SK-N-SH (cell line): Measurements from ENCODE around the gene PFDN1. TPM values are rescaled to one million over a fixed set of nuclear protein-coding genes. Genes with fewer than 3 reads are reported as not detected.

ENCODE experiments used
- CTCF ChIA-PET: fragments of 300-600, 350-600 bp; formaldehyde crosslinking; extraction: SDS; loops from one replicate; lab custom pipeline; 2021; lab: Yijun Ruan, JAX
- POLR2A ChIA-PET: fragments of 350-600 bp; sonication (Branson Sonifier 250); formaldehyde crosslinking; extraction: SDS; loops from one replicate; lab custom pipeline; 2020; ENCODE audit warnings: antibody characterized with exemption, inconsistent platforms; lab: Yijun Ruan, JAX
- DNase-seq: peaks from one replicate; pipeline ENCODE4 v3.0.0; 2012
- H2AFZ ChIP-seq: fragments of 200-600 bp; sonication (generic); 2 replicates; pipeline ENCODE4 v1.8.1; 2016; ENCODE audit warnings: antibody characterized with exemption, mild to moderate bottlenecking, low read depth
- H3F3A ChIP-seq: fragments of 200-600 bp; sonication (generic); replicated peaks from 2 replicates; pipeline ENCODE3; 2016; ENCODE audit warnings: antibody characterized with exemption, mild to moderate bottlenecking; ENCODE audit not compliant: insufficient read depth
- H3K27ac ChIP-seq, 2 experiments: fragments of 200-500 bp in 1 of 2; fragments of 200-600 bp in 1 of 2; sonication (Bioruptor generic) in 1 of 2; sonication (generic), shearing (Covaris generic) in 1 of 2; 2 replicates each; pipeline versions ENCODE4 v1.5.1 to v1.6.1; 2014 to 2016; ENCODE audit warnings: low read depth in 2 of 2, inconsistent platforms in 1 of 2, low read length in 1 of 2, mild to moderate bottlenecking in 1 of 2, mixed read lengths in 1 of 2
- H3K27me3 ChIP-seq: fragments of 200-600 bp; sonication (generic), shearing (Covaris generic); 2 replicates; pipeline ENCODE4 v1.6.1; 2016; ENCODE audit warnings: mixed run types; ENCODE audit not compliant: insufficient read depth
- H3K36me3 ChIP-seq, 2 experiments: fragments of 200-500 bp in 1 of 2; fragments of 200-600 bp in 1 of 2; sonication (Bioruptor generic) in 1 of 2; sonication (generic) in 1 of 2; replicated peaks in 1 of 2; 2 replicates each; pipeline versions ENCODE3 to v1.5.1; 2014 to 2016; ENCODE audit warnings: low read length in 1 of 2, mild to moderate bottlenecking in 1 of 2; ENCODE audit not compliant: insufficient read depth in 2 of 2, control insufficient read depth in 1 of 2
- H3K4me1 ChIP-seq, 2 experiments: fragments of 200-500 bp in 1 of 2; fragments of 200-600 bp in 1 of 2; sonication (Bioruptor generic) in 1 of 2; sonication (generic), shearing (Covaris generic) in 1 of 2; 2 replicates each; pipeline versions ENCODE4 v1.5.1 to v1.6.1; 2014 to 2016; ENCODE audit warnings: low read depth in 1 of 2, low read length in 1 of 2, mixed run types in 1 of 2; ENCODE audit not compliant: insufficient read depth in 2 of 2, control insufficient read depth in 1 of 2
- H3K4me2 ChIP-seq: fragments of 200-600 bp; sonication (generic), shearing (Covaris generic); 2 replicates; pipeline ENCODE4 v1.6.1; 2017; ENCODE audit warnings: mixed run types
- H3K4me3 ChIP-seq, 2 experiments: fragments of 200-500 bp in 1 of 2; fragments of 200-600 bp in 1 of 2; sonication (Bioruptor generic) in 1 of 2; sonication (generic), shearing (Covaris generic) in 1 of 2; 2 replicates each; pipeline versions ENCODE4 v1.5.1 to v1.8.1; 2014 to 2016; ENCODE audit warnings: low read depth in 2 of 2, inconsistent platforms in 1 of 2, low read length in 1 of 2, mild to moderate bottlenecking in 1 of 2, mixed read lengths in 1 of 2, moderate library complexity in 1 of 2
- H3K79me2 ChIP-seq: fragments of 200-600 bp; sonication (generic); 2 replicates; pipeline ENCODE4 v1.8.1; 2017; ENCODE audit warnings: mild to moderate bottlenecking; ENCODE audit not compliant: insufficient read depth
- H3K9ac ChIP-seq: fragments of 200-600 bp; sonication (generic); 2 replicates; pipeline ENCODE4 v1.6.1; 2017; ENCODE audit warnings: mixed run types
- H3K9me2 ChIP-seq: fragments of 200-600 bp; sonication (generic); 2 replicates; pipeline ENCODE4 v1.6.1; 2017; ENCODE audit warnings: mixed run types
- H3K9me3 ChIP-seq: fragments of 200-600 bp; sonication (generic); 2 replicates; pipeline ENCODE4 v1.6.1; 2017; ENCODE audit warnings: mixed run types, mild to moderate bottlenecking, moderate library complexity
- H4K20me1 ChIP-seq: fragments of 200-600 bp; sonication (generic); 2 replicates; pipeline ENCODE4 v1.6.1; 2017; ENCODE audit warnings: mild to moderate bottlenecking, mixed run types; ENCODE audit not compliant: insufficient read depth
- CHD2 ChIP-seq: fragments of 150-350 bp; IDR thresholded peaks from 2 replicates; pipeline ENCODE4 v1.6.1; 2018; ENCODE audit warnings: low read length; ENCODE audit not compliant: partially characterized antibody
- ELF1 ChIP-seq: IDR thresholded peaks from 2 replicates; pipeline ENCODE4 v1.4.0; 2012
- EP300 ChIP-seq, 2 experiments: IDR thresholded peaks; 2 replicates each; pipeline versions ENCODE4 v1.4.0 to v1.6.1; 2012; ENCODE audit warnings: borderline replicate concordance in 1 of 2, low read depth in 1 of 2, low read length in 1 of 2
- FOSL2 ChIP-seq: IDR thresholded peaks from 2 replicates; pipeline ENCODE4 v1.4.0; 2012; ENCODE audit warnings: low read depth, mild to moderate bottlenecking, moderate library complexity, borderline replicate concordance
- FOXJ3 ChIP-seq: sonication (generic); formaldehyde crosslinking; IDR thresholded peaks from 2 replicates; pipeline ENCODE4 v1.5.1; 2020; ENCODE audit warnings: mild to moderate bottlenecking, missing genetic modification reagents
- FOXM1 ChIP-seq: IDR thresholded peaks from 2 replicates; pipeline ENCODE4 v1.4.0; 2012; ENCODE audit warnings: low read depth, mild to moderate bottlenecking
- GATA2 ChIP-seq: sonication (generic); formaldehyde crosslinking; IDR thresholded peaks from 2 replicates; pipeline ENCODE4 v1.5.0; 2020; ENCODE audit warnings: mild to moderate bottlenecking, missing genetic modification reagents
- JUND ChIP-seq: IDR thresholded peaks from 2 replicates; pipeline ENCODE4 v1.4.0; 2012
- NFIC ChIP-seq: IDR thresholded peaks from 2 replicates; pipeline ENCODE4 v1.4.0; 2012; ENCODE audit warnings: borderline replicate concordance
- RCOR1 ChIP-seq: fragments of 150-350 bp; IDR thresholded peaks from 2 replicates; pipeline ENCODE4 v1.6.1; 2017; ENCODE audit warnings: antibody characterized with exemption, low read length
- SMC3 ChIP-seq: IDR thresholded peaks from 2 replicates; pipeline ENCODE4 v1.6.1; 2012; ENCODE audit warnings: low read depth, low read length, improper control_type of control experiment
- YY1 ChIP-seq: IDR thresholded peaks from 2 replicates; pipeline ENCODE4 v1.4.0; 2012; ENCODE audit warnings: low read depth, mild to moderate bottlenecking
- WGBS: methylation state at CpG from one replicate; pipeline ENCODE4 v1.1.6; 2017; ENCODE audit warnings: low lambda C conversion rate; 5-methylcytosine and 5-hydroxymethylcytosine counted together
- polyA plus RNA-seq, 3 experiments: library from polyadenylated mRNA; depleted of rRNA; stranded (reverse); fragments of >200 nt; gene quantifications; 2 replicates each; pipeline ENCODE4 v1.2.3, GENCODE V29; 2012
- TF ChIP-seq, protein P1 (sequence below): IDR thresholded peaks from 2 replicates; pipeline ENCODE4 v1.4.0; 2012; ENCODE audit warnings: low read depth
- TF ChIP-seq, protein P2 (sequence below): IDR thresholded peaks from 2 replicates; pipeline ENCODE4 v1.4.0; 2012; ENCODE audit warnings: low read depth, borderline replicate concordance

The PFDN1 gene
- polyA plus RNA-seq, 1 of the 3 experiments (the other 2 are of a cell fraction): 55.2 TPM

DNA sequence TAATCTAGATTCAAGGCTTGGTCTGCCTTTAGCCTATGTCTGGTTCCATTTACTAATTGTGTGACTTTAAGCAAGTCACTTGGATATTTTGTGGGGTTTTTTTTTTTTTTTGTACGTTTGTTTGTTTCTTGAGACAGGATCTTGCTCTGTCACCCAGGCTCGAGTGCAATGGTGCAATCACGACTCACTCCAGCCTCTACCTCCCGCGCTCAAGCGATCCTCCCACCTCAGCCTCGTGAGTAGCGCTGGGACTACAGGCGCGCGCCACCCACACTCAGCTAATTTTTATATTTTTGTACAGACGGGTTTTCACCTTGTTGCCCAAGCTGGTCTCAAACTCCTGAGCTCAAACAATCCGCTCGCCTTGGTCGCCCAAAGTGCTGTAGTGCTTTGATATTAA is 1.1 kb upstream of the PFDN1 start:
- Histone ChIP-seq H3K4me3 (no peak overlapping the region), H3K27me3 (no peaks in the 10 kb centered on the region), H3K9me3 (no peaks in the 10 kb centered on the region), H3K4me2 (no peak overlapping the region), H3F3A (peaks cover 11% of the 10 kb centered on the region), H3K9ac (no peak overlapping the region), H4K20me1 (no peaks in the 10 kb centered on the region), H3K9me2 (no peaks in the 10 kb centered on the region), H2AFZ (no peak overlapping the region), H3K79me2 (peaks cover 39% of the 10 kb centered on the region), H3K4me1 (peaks cover 5 to 9% of the 10 kb centered on the region in 2 experiments; a peak in 3 of 4 replicates), H3K36me3 (peaks cover 3 to 12% of the 10 kb centered on the region in 2 experiments), H3K27ac (no peak overlapping the region; a peak in 1 of 4 replicates)
- CTCF ChIA-PET: interaction anchor here (1.3 to 2.9 kb wide), 3 partner anchors 33 to 59 kb away, joined by 3 to 12 read pairs (median 7); no protein-coding TSS in a partner anchor
- 92% methylated on average over 15 of the region's 15 CpGs for WGBS
- POLR2A ChIA-PET: no interaction called here
- TF ChIP-seq, protein P1, sequence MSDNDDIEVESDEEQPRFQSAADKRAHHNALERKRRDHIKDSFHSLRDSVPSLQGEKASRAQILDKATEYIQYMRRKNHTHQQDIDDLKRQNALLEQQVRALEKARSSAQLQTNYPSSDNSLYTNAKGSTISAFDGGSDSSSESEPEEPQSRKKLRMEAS: no peak
- no peak for TF ChIP-seq RCOR1
- TF ChIP-seq NFIC: no peak
- no peak for TF ChIP-seq SMC3
- TF ChIP-seq EP300 (IDR thresholded peaks at IDR 0.05; ENCODE audit: borderline replicate concordance in 1 of 2, low read depth in 1 of 2, low read length in 1 of 2): no peak
- TF ChIP-seq, protein P2, sequence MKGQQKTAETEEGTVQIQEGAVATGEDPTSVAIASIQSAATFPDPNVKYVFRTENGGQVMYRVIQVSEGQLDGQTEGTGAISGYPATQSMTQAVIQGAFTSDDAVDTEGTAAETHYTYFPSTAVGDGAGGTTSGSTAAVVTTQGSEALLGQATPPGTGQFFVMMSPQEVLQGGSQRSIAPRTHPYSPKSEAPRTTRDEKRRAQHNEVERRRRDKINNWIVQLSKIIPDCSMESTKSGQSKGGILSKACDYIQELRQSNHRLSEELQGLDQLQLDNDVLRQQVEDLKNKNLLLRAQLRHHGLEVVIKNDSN: no peak
- TF ChIP-seq JUND: no peak
- TF ChIP-seq GATA2 (CRISPR knock-in tag): no peak
- no peak for TF ChIP-seq FOSL2
- TF ChIP-seq FOXJ3 (CRISPR knock-in tag): no peak
- no peak for DNase-seq

DNA sequence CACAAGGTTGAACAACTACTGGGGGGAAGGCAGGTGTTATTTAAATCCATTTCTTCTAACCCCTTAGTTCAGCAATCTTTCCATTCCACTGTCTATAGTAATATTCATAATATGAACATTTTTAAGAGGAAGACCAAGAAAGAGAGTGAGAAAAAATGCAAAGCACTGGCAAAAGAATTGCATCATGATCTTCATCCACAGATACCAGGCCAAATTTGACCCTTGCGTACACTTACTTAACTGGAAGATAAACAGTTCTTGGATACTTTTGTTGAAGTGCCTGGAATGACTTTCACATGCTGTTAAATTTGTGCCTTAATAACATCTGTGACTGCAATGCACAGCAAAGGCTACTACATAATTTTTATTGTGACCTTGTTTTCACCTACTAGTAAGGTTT is 1.8 kb downstream of the PFDN1 start:
- POLR2A ChIA-PET: no interaction called here

More for the DNA sequence above, 1.8 kb downstream of the PFDN1 start:
- H3K9me3 ChIP-seq: no peaks in the 10 kb centered on the region
- peak overlapping the region; percentile 89; the same call in 1 of the 2 replicates for H3K4me2 ChIP-seq
- H3K36me3 ChIP-seq: peaks cover 3 to 15% of the 10 kb centered on the region in 2 experiments
- CTCF ChIA-PET: interaction anchor here (1.4 kb wide), 1 partner anchor 45 kb away, joined by 5 read pairs; the partner anchor contains the start of gene HBEGF
- WGBS: 95% methylated on average over 1 of the region's 1 CpG
- peaks cover 5 to 37% of the 10 kb centered on the region in 2 experiments; a peak in 3 of 4 replicates for H3K4me1 ChIP-seq
- no peak for TF ChIP-seq JUND
- TF ChIP-seq CHD2: no peak
- TF ChIP-seq FOXM1: no peak
- no peak for TF ChIP-seq ELF1
- TF ChIP-seq YY1: no peak
- TF ChIP-seq GATA2 (CRISPR knock-in tag): no peak
- TF ChIP-seq, all 33 proteins: peak for 0
- no peak for DNase-seq
- H3K4me3 ChIP-seq: 0 out of 4 replicates have a peak overlapping the region, but pooled peaks of 1 of the 2 experiments have one; percentile 86
- H3F3A ChIP-seq: peaks cover 36% of the 10 kb centered on the region
- H3K9ac ChIP-seq: peak overlapping the region; percentile 98; the same call in 1 of the 2 replicates
- peaks cover 54% of the 10 kb centered on the region for H3K79me2 ChIP-seq
- no peak overlapping the region for H2AFZ ChIP-seq
- H3K27me3 ChIP-seq: no peaks in the 10 kb centered on the region
- H3K27ac ChIP-seq: peak overlapping the region in 1 of 2 experiments; percentile 86; a peak in 1 of 4 replicates
- no peaks in the 10 kb centered on the region for H3K9me2 ChIP-seq
- H4K20me1 ChIP-seq: no peaks in the 10 kb centered on the region
